ENCODE results near the gene CTTNBP2NL.

The CTTNBP2NL gene

DNA sequence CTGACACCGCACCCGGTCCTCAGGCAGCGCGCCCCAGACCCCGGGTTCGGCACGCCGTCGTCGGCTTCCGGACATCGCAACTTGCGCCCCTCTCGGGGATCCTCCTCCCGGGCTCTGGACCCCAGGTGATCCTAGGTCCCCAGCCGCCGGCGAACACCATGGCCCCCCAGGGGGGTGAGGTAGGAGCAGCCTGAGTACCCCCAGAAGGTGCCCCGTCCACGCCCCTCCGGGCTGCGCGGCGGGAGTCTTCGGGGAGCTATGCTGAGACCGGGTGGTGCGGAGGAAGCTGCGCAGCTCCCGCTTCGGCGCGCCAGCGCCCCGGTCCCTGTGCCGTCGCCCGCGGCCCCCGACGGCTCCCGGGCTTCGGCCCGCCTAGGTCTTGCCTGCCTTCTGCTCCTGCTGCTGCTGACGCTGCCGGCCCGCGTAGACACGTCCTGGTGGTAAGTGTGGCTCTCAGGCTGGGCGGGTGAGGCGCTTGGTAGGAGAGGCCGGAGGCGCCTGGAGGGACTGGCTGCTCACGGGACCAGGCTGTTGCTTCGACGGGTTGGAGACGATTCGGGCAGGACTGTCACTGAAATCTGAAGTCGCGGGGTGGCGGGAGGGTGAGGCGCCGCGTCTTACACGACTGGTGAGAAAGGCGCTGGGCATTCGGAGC lies 113.1 kb downstream of the CTTNBP2NL start:
- no peak for DNase-seq

DNA sequence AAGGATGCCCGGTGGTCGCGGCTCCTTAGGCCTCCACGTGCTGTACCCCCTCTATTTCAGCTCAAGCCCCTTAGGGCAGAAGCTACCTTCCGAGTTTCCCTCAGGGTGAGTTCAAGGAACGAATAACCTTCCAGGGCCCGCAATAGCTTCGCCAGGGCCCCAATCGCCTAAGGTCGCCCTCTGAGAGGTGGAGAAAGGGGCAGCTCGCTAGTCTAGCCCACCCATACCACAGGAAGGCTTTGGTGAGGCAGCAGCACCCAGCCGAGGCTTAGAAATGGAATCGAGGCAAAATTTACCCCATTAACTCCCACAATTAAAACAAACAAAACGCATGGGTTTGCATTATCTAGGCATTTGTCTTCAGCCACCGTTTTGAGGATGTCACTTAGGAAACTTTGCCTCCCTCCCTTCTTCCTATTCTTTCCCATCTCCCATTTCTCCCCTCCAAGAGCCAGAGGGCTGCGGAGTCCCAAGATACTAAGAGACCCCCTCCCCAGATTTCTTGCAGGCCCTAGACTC lies 113.7 kb downstream of the CTTNBP2NL start:
- no peak for DNase-seq

DNA sequence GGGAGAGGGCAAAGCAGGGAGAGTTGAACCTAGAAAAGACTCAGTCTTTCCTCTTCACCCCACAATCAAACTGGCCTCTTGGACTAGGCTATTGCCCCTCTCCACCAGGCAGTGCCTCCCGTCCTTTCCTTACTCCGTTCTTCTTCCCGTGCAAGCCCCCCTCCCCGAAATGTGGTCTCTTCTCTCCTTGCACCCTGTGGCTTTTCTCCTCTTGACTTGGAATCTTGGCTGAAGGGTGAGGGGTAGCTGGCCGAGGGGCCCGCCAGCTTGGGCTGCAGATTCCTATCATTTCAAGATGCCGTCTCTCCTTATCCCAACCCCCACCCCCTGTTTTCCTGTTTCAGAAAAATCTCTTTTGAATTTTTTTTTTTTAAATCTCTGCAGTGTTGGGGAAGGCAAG lies 114.3 kb downstream of the CTTNBP2NL start:
- no peak for DNase-seq
